SU-DHL-6 (cell line): ENCODE measurements around the gene SLX4IP.

Experiments used
- CTCF ChIP-seq: fragments of 200-600 bp; sonication (generic); IDR thresholded peaks from one replicate; pipeline ENCODE4 v1.5.1; 2017; ENCODE audit warnings: antibody characterized with exemption, mild to moderate bottlenecking, low read length, moderate library complexity; ENCODE audit not compliant: insufficient read depth, poor library complexity, severe bottlenecking
- EZH2phosphoT487 ChIP-seq: fragments of 200-600 bp; sonication (generic), shearing (Covaris generic); conservative IDR thresholded peaks from 2 replicates; pipeline ENCODE4 v1.6.1; 2018; ENCODE audit warnings: mild to moderate bottlenecking, antibody characterized with exemption, low read length, moderate library complexity, mixed read lengths

- no peak for TF ChIP-seq CTCF
- TF ChIP-seq EZH2phosphoT487: no peak
These were observed 217.7 kb downstream of the SLX4IP start for GRCh38 chr20:10652660-10653261.
